Chondrocyte (in vitro differentiated cells): Measurements from ENCODE around the gene XRCC5. TPM values are rescaled to one million over a fixed set of nuclear protein-coding genes. Genes with fewer than 3 reads are reported as not detected.
A peak's percentile ranks its signal among the peaks of the same experiment; 100 is the strongest.

Source experiments
- DNase-seq: peaks from one replicate; pipeline ENCODE4 v3.0.0; 2021; ENCODE audit warnings: mixed read lengths, low spot score
- H3K27ac Mint-ChIP-seq: one replicate; pipeline ENCODE4 v1.8.0; 2021; ENCODE audit warnings: mild to moderate bottlenecking, moderate library complexity, mixed read lengths; ENCODE audit not compliant: unreplicated experiment
- H3K27me3 Mint-ChIP-seq: 2 replicates; pipeline ENCODE4 v1.8.0; 2021; ENCODE audit warnings: low read depth, mixed read lengths
- H3K36me3 Mint-ChIP-seq: 2 replicates; pipeline ENCODE4 v1.8.0; 2021; ENCODE audit warnings: low read depth, mixed read lengths
- H3K4me1 Mint-ChIP-seq: 2 replicates; pipeline ENCODE4 v1.8.0; 2021; ENCODE audit warnings: low read depth, mild to moderate bottlenecking, mixed read lengths
- H3K4me3 Mint-ChIP-seq: one replicate; pipeline ENCODE4 v1.8.0; 2021; ENCODE audit warnings: mild to moderate bottlenecking, moderate library complexity, mixed read lengths; ENCODE audit not compliant: unreplicated experiment
- H3K9me3 Mint-ChIP-seq: 2 replicates; pipeline ENCODE4 v1.8.0; 2021; ENCODE audit warnings: low read depth, mixed read lengths
- CTCF ChIP-seq: fragments of 200-600 bp; sonication (generic); IDR thresholded peaks from 2 replicates; pipeline ENCODE4 v1.5.0; 2021; ENCODE audit warnings: antibody characterized with exemption, mild to moderate bottlenecking, moderate library complexity
- total RNA-seq: library from RNA; stranded (reverse); gene quantifications from 3 replicates; pipeline ENCODE4 v1.2.1, GENCODE V29; 2021

XRCC5 gene
- total RNA-seq, 1 donor from 2014 or later = 154 TPM

DNA sequence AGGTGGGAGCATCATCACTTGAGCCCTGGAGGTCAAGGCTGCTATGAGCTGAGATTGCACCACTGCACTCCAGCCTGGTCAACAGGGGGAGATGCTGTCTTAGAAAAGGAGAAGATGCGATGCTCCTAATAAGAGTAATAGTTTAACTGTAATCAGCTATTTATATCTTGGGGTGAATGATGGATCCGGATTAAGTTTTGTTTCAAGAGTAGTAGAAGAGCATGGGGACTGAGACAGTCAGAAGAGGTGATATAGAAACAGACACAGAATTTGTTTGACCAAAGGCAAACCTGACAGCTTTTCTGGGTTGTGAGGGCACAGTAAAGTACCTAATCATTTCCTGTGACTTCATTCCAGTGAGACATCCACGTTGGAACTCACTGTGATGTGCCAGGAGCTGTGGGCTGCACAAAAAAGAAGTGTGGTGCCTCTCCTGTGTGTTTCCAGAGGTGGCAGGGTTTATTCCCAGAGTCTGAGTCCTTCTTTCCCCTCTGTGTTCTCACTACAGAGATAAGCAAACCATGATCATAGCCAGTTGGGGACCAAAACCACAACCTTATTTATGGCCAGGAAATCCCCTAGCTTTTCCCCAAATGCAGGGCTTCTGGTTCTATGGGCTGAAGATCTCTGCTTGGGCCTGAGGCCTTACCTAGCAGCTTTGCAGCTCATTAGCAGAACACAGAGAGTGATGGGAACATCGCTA lies 113.7 kb downstream of the XRCC5 start:
- Mint-ChIP-seq H3K27ac (no peak overlapping the region), H3K36me3 (peaks cover 8% of the 10 kb centered on the region), H3K27me3 (no peaks in the 10 kb centered on the region), H3K4me3 (no peak overlapping the region), H3K9me3 (no peaks in the 10 kb centered on the region), H3K4me1 (peaks cover 13% of the 10 kb centered on the region)
- TF ChIP-seq CTCF = peak; percentile 64
- no peak for DNase-seq

- Mint-ChIP-seq H3K4me1 (peaks cover 8% of the 10 kb centered on the region), H3K9me3 (peaks cover 5% of the 10 kb centered on the region), H3K36me3 (peaks cover 9% of the 10 kb centered on the region), H3K27me3 (no peaks in the 10 kb centered on the region), H3K27ac (no peak overlapping the region), H3K4me3 (no peak overlapping the region)
- no peak for DNase-seq
- no peak for TF ChIP-seq CTCF
Measured at GRCh38 chr2:216224388-216224787, 115.2 kb downstream of the XRCC5 start.

- TF ChIP-seq CTCF = no peak
- Mint-ChIP-seq H3K36me3 (peaks cover 20% of the 10 kb centered on the region), H3K27ac (no peak overlapping the region)
Measured at GRCh38 chr2:216229277-216229914, 120.2 kb downstream of the XRCC5 start.

DNA sequence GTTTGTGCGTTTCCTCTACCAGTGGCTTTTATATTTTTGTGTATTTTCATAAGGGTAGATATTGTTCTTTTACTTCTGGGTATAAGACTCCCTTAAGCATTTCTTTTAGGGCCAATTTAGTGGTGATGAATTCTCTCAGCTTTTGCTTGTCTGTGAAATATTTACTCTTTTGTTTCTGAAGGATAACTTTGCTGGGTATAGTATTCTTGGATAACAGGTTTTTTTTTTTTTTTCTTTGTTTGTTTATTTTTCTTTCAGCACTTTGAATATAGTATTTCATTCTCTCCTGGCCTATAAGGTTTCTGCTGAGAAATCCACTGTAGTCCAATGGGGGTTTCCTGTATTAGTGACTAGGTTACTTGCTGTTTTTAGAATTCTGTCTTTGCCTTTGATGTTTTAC lies 122.7 kb downstream of the XRCC5 start:
- Mint-ChIP-seq H3K27me3 (no peaks in the 10 kb centered on the region), H3K27ac (no peak overlapping the region), H3K36me3 (peaks cover 20% of the 10 kb centered on the region), H3K9me3 (peaks cover 30% of the 10 kb centered on the region), H3K4me1 (no peaks in the 10 kb centered on the region), H3K4me3 (no peak overlapping the region)
- TF ChIP-seq CTCF = no peak
- DNase-seq = no peak

More at GRCh38 chr2:216229277-216229914, 120.2 kb downstream of the XRCC5 start:
- Mint-ChIP-seq H3K4me3 (no peak overlapping the region), H3K27me3 (no peaks in the 10 kb centered on the region), H3K9me3 (peaks cover 30% of the 10 kb centered on the region), H3K4me1 (no peaks in the 10 kb centered on the region)
- no peak for DNase-seq

DNA sequence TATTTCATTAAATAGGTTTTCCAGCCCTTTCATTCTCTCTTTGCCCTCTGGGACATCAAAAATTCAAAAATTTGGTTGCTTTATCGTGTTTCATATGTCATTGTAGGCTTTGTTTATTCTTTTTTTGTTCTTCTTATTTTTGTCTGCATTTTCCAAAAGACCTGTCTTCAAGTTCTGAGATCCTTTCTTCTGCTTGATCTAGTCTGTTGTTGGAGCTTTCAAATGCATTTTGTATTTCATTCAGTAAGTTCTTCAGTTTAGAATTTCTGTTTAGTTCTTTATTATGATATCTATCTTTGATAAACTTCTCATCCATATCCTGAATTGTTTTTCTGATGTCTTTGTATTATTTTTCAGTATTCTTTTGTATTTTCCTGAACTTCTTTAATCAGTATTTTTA lies 123.6 kb downstream of the XRCC5 start:
- no peaks in the 10 kb centered on the region for H3K4me1 Mint-ChIP-seq
- no peak for DNase-seq
- TF ChIP-seq CTCF = no peak
- peaks cover 20% of the 10 kb centered on the region for H3K36me3 Mint-ChIP-seq
- H3K27ac Mint-ChIP-seq = no peak overlapping the region
- H3K9me3 Mint-ChIP-seq = peaks cover 30% of the 10 kb centered on the region
- H3K4me3 Mint-ChIP-seq = no peak overlapping the region
- H3K27me3 Mint-ChIP-seq = no peaks in the 10 kb centered on the region
